K562 (cell line): ENCODE data around the gene ARMC7. TPM values are rescaled to one million over a fixed set of nuclear protein-coding genes. Genes with fewer than 3 reads are reported as not detected.
A peak's percentile ranks its signal among the peaks of the same experiment; 100 is the strongest.

Source experiments
- ARNT ChIP-seq, 2 experiments: fragments of 450-650 bp; IDR thresholded peaks; 2 replicates each; pipeline ENCODE4 v1.6.1; 2016; ENCODE audit warnings: mild to moderate bottlenecking in 1 of 2
- BCOR ChIP-seq: fragments of 450-650 bp; IDR thresholded peaks from 2 replicates; pipeline ENCODE4 v1.6.1; 2016
- CBFA2T3 ChIP-seq: fragments of 450-650 bp; IDR thresholded peaks from 2 replicates; pipeline ENCODE4 v1.6.1; 2017
- DMBX1 ChIP-seq: fragments of 250-450 bp; sonication (Bioruptor Pico); IDR thresholded peaks from 2 replicates; pipeline ENCODE4 v1.8.0; 2022; ENCODE audit warnings: inconsistent platforms, mild to moderate bottlenecking, moderate library complexity, borderline replicate concordance
- DPF2 ChIP-seq: fragments of 450-650 bp; IDR thresholded peaks from 2 replicates; pipeline ENCODE4 v1.6.1; 2016
- ELF4 ChIP-seq: fragments of 450-650 bp; formaldehyde crosslinking; IDR thresholded peaks from 2 replicates; pipeline ENCODE4 v1.4.0; 2022; ENCODE audit warnings: missing genetic modification characterization
- HDGF ChIP-seq: fragments of 450-650 bp; IDR thresholded peaks from 2 replicates; pipeline ENCODE4 v1.6.1; 2016
- KDM4B ChIP-seq, 2 experiments: fragments of 450-650 bp in 1 of 2; sonication (generic) in 1 of 2; IDR thresholded peaks; 2 replicates each; pipeline ENCODE4 v1.6.1; 2016 to 2017; ENCODE audit warnings: borderline replicate concordance in 2 of 2, antibody characterized with exemption in 1 of 2, low read depth in 1 of 2, mild to moderate bottlenecking in 1 of 2
- LEF1 ChIP-seq: fragments of 450-650 bp; IDR thresholded peaks from 2 replicates; pipeline ENCODE4 v1.6.1; 2016; ENCODE audit warnings: mild to moderate bottlenecking
- MCM7 ChIP-seq, 2 experiments: fragments of 450-650 bp; IDR thresholded peaks; 2 replicates each; pipeline ENCODE4 v1.6.1; 2016 to 2018
- MTA2 ChIP-seq: fragments of 450-650 bp; IDR thresholded peaks from 2 replicates; pipeline ENCODE4 v1.6.1; 2016; ENCODE audit warnings: low read depth
- NCOA1 ChIP-seq: fragments of 450-650 bp; IDR thresholded peaks from 2 replicates; pipeline ENCODE4 v1.6.1; 2016; ENCODE audit warnings: low read depth
- NCOA4 ChIP-seq: fragments of 450-650 bp; IDR thresholded peaks from 2 replicates; pipeline ENCODE4 v1.6.1; 2018; ENCODE audit warnings: mild to moderate bottlenecking; ENCODE audit not compliant: partially characterized antibody
- NR2C2 ChIP-seq, 2 experiments: fragments of 200-800 bp in 1 of 2; sonication (Bioruptor generic) in 1 of 2; sonication (generic) in 1 of 2; formaldehyde crosslinking in 1 of 2; IDR thresholded peaks; 2 replicates each; pipeline versions ENCODE4 v1.6.1 to v1.8.0; 2016 to 2022; ENCODE audit warnings: mild to moderate bottlenecking in 1 of 2, missing compliant biosample characterization in 1 of 2, missing genetic modification characterization in 1 of 2, missing genetic modification reagents in 1 of 2
- PHF20 ChIP-seq: fragments of 450-650 bp; IDR thresholded peaks from 2 replicates; pipeline ENCODE4 v1.6.1; 2018; ENCODE audit not compliant: partially characterized antibody
- TEAD4 ChIP-seq, 2 experiments: sonication (generic) in 1 of 2; formaldehyde crosslinking in 1 of 2; IDR thresholded peaks; 2 replicates each; pipeline versions ENCODE4 v1.6.1 to v1.8.0; 2012 to 2022; ENCODE audit warnings: borderline replicate concordance in 1 of 2, inconsistent platforms in 1 of 2, low read length in 1 of 2, mild to moderate bottlenecking in 1 of 2, missing genetic modification reagents in 1 of 2
- ZBTB26 ChIP-seq: fragments of 450-650 bp; formaldehyde crosslinking; IDR thresholded peaks from 2 replicates; pipeline ENCODE4 v1.4.0; 2022; ENCODE audit warnings: missing genetic modification characterization
- ZBTB9 ChIP-seq: fragments of 450-650 bp; formaldehyde crosslinking; IDR thresholded peaks from 2 replicates; pipeline ENCODE4 v1.4.0; 2020; ENCODE audit warnings: mild to moderate bottlenecking, moderate library complexity
- ZFX ChIP-seq: sonication (generic); formaldehyde crosslinking; IDR thresholded peaks from 2 replicates; pipeline ENCODE4 v1.8.0; 2022; ENCODE audit warnings: mild to moderate bottlenecking, missing genetic modification reagents, moderate library complexity
- ZNF316 ChIP-seq: fragments of 450-650 bp; IDR thresholded peaks from 2 replicates; pipeline ENCODE4 v1.6.1; 2016
- polyA plus RNA-seq, 8 experiments: library from polyadenylated mRNA; depleted of rRNA in 4 of 8; stranded (reverse) in 5 of 8; unstranded in 3 of 8; fragments of >200 nt; fragmentation: Nextera tagmentation in 2 of 8; fragmentation: Illumina TruSeq in 1 of 8; extraction: Ambion mirVana in 2 of 8; extraction: Trizol in 1 of 8; gene quantifications; 2 replicates each; pipeline versions ENCODE4 v1.2.1 to v1.2.3, GENCODE V29; 2011 to 2014; ENCODE audit warnings: inconsistent platforms in 1 of 8, missing spikeins in 1 of 8
- total RNA-seq, 7 experiments: library from RNA; depleted of rRNA in 6 of 7; stranded (reverse); fragments of >200 nt in 6 of 7; fragmentation: Illumina TruSeq in 2 of 7; extraction: Trizol in 2 of 7; gene quantifications; 2 replicates each; pipeline versions ENCODE4 v1.2.1 to v1.2.3, GENCODE V29; 2011 to 2021; ENCODE audit warnings: low replicate concordance in 1 of 7
- TF ChIP-seq, protein P1 (sequence below): fragments of 450-650 bp; IDR thresholded peaks from 2 replicates; pipeline ENCODE4 v1.6.1; 2016; ENCODE audit warnings: antibody characterized with exemption
- TF ChIP-seq, protein P2 (sequence below): fragments of 450-650 bp; IDR thresholded peaks from 2 replicates; pipeline ENCODE4 v1.6.1; 2016; ENCODE audit warnings: borderline replicate concordance
- TF ChIP-seq, protein P3 (sequence below), 3 experiments: fragments of 200-800 bp in 1 of 3; sonication (Bioruptor generic) in 1 of 3; sonication (generic) in 1 of 3; formaldehyde crosslinking in 1 of 3; IDR thresholded peaks; 2 replicates each; pipeline versions ENCODE4 v1.6.1 to v1.8.0; 2016 to 2022; ENCODE audit warnings: mild to moderate bottlenecking in 2 of 3, missing compliant biosample characterization in 2 of 3, missing genetic modification characterization in 2 of 3, missing genetic modification reagents in 1 of 3

Gene ARMC7
- total and polyA plus RNA-seq, 9 of the 15 experiments (the other 6 are each of a cell fraction or from before 2014, with no cell fraction given): 1.4 to 15.2 (median 5.9) TPM

DNA sequence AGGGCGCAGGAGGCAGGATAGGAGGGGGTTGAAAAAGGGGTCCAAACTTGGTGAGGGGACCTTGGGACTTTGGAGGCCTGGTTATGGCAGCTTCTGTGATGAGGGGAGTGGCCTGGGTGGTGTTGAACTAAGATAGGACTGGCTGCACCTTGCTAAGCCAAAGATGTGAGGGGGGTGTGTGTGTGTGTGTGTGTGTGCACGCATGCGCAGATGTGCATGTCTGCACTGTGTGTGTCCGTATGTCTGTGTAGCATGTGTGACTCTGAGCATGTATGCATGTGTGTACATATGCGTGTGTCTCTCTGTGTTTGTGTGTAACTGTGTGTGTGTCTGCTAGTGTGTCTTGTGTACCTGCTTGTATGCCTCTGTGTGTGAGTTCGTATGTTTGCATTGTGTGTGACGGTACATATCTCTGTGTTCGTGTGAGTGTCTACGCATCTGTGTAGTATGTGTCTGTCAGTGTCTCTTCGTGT lies 17.9 kb upstream of the ARMC7 start (continued):
- TF ChIP-seq, protein P1, sequence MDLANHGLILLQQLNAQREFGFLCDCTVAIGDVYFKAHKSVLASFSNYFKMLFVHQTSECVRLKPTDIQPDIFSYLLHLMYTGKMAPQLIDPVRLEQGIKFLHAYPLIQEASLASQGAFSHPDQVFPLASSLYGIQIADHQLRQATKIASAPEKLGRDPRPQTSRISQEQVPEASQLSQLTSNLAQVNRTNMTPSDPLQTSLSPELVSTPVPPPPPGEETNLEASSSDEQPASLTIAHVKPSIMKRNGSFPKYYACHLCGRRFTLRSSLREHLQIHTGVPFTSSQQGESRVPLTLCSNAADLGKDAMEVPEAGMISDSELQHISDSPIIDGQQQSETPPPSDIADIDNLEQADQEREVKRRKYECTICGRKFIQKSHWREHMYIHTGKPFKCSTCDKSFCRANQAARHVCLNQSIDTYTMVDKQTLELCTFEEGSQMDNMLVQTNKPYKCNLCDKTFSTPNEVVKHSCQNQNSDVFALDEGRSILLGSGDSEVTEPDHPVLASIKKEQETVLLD: peak; percentile 94
- peak in 1 of 2 experiments; percentile 83; a peak in 1 of 4 replicates for TF ChIP-seq MCM7 (IDR thresholded peaks at IDR 0.05)
- peak; percentile 11; the same call in 1 of the 2 replicates for TF ChIP-seq ZFX (CRISPR knock-in tag)
- peak; percentile 55 for TF ChIP-seq MTA2
- TF ChIP-seq ARNT (IDR thresholded peaks at IDR 0.05): peak in 1 of 2 experiments; percentile 55; a peak in 1 of 4 replicates
- peak; percentile 30; the same call in 1 of the 2 replicates for TF ChIP-seq NCOA1
- TF ChIP-seq PHF20: peak; percentile 71
- no peak for TF ChIP-seq NR2C2 (CRISPR knock-in tag; IDR thresholded peaks at IDR 0.05)
- no peak for TF ChIP-seq NR2C2 (tag; IDR thresholded peaks at IDR 0.05)
- no peak for TF ChIP-seq DMBX1 (CRISPR knock-in tag)
- TF ChIP-seq, protein P2, sequence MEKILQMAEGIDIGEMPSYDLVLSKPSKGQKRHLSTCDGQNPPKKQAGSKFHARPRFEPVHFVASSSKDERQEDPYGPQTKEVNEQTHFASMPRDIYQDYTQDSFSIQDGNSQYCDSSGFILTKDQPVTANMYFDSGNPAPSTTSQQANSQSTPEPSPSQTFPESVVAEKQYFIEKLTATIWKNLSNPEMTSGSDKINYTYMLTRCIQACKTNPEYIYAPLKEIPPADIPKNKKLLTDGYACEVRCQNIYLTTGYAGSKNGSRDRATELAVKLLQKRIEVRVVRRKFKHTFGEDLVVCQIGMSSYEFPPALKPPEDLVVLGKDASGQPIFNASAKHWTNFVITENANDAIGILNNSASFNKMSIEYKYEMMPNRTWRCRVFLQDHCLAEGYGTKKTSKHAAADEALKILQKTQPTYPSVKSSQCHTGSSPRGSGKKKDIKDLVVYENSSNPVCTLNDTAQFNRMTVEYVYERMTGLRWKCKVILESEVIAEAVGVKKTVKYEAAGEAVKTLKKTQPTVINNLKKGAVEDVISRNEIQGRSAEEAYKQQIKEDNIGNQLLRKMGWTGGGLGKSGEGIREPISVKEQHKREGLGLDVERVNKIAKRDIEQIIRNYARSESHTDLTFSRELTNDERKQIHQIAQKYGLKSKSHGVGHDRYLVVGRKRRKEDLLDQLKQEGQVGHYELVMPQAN: peak; percentile 41
- TF ChIP-seq ZBTB26: peak; percentile 90
- TF ChIP-seq TEAD4 (IDR thresholded peaks at IDR 0.05; ENCODE audit: low read length): 0 out of 2 replicates have a peak, but pooled peaks have one; percentile 13
- no peak for TF ChIP-seq TEAD4 (CRISPR knock-in tag; IDR thresholded peaks at IDR 0.05; ENCODE audit: borderline replicate concordance)
- peak; percentile 50; the same call in 1 of the 2 replicates for TF ChIP-seq ELF4 (CRISPR knock-in tag)
- no peak for TF ChIP-seq ZBTB9 (CRISPR knock-in tag)
- TF ChIP-seq, protein P3, sequence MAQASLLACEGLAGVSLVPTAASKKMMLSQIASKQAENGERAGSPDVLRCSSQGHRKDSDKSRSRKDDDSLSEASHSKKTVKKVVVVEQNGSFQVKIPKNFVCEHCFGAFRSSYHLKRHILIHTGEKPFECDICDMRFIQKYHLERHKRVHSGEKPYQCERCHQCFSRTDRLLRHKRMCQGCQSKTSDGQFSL (CRISPR knock-in tag; IDR thresholded peaks at IDR 0.05): peak; percentile 89
- TF ChIP-seq, protein P3 (tag; IDR thresholded peaks at IDR 0.05): no peak
- peak; percentile 23; the same call in 1 of the 2 replicates for TF ChIP-seq ZNF316
- peak; percentile 91 for TF ChIP-seq HDGF
- 0 out of 2 replicates have a peak, but pooled peaks have one; percentile 22 for TF ChIP-seq BCOR
- peak; percentile 67 for TF ChIP-seq CBFA2T3
- no peak for TF ChIP-seq KDM4B (IDR thresholded peaks at IDR 0.05; ENCODE audit: borderline replicate concordance in 2 of 2, low read depth in 1 of 2)
- peak; percentile 66 for TF ChIP-seq DPF2
- no peak for TF ChIP-seq NCOA4
- peak; percentile 44; the same call in 1 of the 2 replicates for TF ChIP-seq LEF1
